Prostate gland (tissue), 2 donors: Measurements from ENCODE around the gene KANSL1.
"Not testable (repeated sequence)": the region's sequence is repeated elsewhere in the genome, so short reads cannot be mapped to it uniquely, and the experiment has no call there.

Experiments used
- CTCF ChIP-seq, 4 experiments: fragments of 200-600 bp in 2 of 4; fragments of 450-650 bp in 2 of 4; sonication (generic) in 2 of 4; IDR thresholded peaks; 1 replicate in 3 of 4; 2 replicates in 1 of 4; pipeline ENCODE4 v1.5.1; 2016 to 2019; ENCODE audit warnings: antibody characterized with exemption in 4 of 4, mild to moderate bottlenecking in 2 of 4, moderate library complexity in 2 of 4
- POLR2AphosphoS5 ChIP-seq: sonication (generic); formaldehyde crosslinking; IDR thresholded peaks from one replicate; pipeline ENCODE4 v1.6.1; 2017; ENCODE audit warnings: antibody characterized with exemption

DNA sequence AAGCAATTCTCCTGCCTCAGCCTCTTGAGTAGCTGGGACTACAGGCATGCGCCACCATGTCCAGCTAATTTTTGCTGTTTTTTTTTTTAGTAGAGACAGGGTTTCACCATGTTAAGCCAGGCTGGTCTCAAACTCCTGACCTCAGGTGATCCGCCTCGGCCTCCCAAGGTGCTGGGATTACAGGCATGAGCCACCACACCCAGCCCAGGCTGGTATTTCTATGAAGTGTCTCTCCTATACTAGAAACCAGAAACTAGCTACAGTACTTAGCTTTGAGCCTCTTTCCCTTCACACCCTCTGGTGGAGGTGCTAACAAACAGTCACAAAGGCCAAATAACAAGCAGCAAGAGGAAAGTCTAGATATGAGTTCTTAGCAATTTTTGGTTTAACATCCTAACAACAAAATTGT is 6.4 kb downstream of the KANSL1 start:
- peak in 1 of 4 experiments; percentile 14 for TF ChIP-seq CTCF (IDR thresholded peaks at IDR 0.05)
- not testable (repeated sequence) for TF ChIP-seq POLR2AphosphoS5
